Measurements from ENCODE around the gene ADGRD1.

ADGRD1 gene

DNA sequence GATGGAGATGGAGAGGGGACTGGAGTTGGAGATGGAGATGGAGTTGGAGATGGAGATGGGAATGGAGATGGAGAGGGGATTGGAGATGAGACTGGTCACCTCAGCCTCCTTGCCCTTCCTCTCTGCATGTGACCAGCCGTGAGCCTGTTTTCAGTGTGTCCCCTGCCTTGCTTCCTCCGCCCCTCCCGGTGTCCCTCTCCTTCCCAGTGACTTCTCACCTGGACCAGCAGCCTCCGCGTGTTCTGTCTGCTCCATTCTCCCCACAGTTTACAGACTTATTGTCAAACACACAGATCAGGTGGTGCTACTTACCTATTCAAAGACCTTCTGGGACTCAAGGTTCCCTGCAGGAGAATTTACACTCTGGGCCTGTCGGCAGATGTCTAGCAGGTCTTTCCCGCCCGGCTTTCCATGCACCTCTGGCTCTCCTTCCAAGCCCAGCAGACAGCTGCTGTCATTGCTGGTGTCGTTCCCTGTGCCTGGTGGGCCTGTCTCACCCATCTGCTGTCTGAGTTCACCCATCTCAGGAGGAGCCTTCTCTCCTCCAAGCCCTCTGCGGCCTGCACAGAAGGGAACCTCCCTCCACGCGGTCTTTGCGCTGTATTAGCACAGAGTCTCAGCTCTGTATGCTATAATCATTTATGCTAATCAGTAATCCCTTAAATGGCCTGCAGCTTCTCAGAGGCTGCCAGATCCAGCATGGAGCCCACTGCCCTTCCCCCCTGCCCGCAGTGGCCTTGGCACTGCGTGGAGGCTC is 62.1 kb downstream of the ADGRD1 start:
- H3K36me3 Mint-ChIP-seq (ENCODE audit: low read depth), result no peaks in the 10 kb centered on the region
- intact Hi-C loops (cut with micrococcal nuclease), result no loop called here
- no peaks in the 10 kb centered on the region for H3K9me3 Mint-ChIP-seq
- no peaks in the 10 kb centered on the region for H3K4me1 Mint-ChIP-seq (ENCODE audit: low read depth)
- H3K27ac Mint-ChIP-seq, result no peak overlapping the region
- H3K27me3 Mint-ChIP-seq, result peaks cover 5% of the 10 kb centered on the region
- no peak overlapping the region for H3K4me3 Mint-ChIP-seq

DNA sequence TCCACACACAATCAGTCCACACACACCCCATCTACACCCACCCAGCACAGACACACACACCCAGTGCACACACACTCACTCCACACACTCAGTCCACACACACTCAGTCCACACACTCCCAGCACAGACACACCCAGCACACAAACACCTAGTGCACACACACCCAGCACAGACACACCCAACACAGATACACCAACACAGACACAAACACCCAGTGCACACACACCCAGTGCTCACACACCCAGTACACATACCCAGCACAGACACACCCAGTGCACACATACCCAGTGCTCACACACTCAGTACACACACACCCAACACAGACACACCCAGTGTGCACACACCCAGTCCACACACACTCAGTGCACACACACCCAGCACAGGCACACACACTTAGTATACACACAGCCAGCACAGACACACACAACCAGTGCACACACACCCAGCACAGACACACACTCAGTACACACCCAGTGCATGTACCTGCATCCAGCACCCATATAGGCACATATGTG is 63.8 kb downstream of the ADGRD1 start:
- intact Hi-C loops (cut with micrococcal nuclease), result no loop called here
- Mint-ChIP-seq H3K9me3 (no peaks in the 10 kb centered on the region), H3K27ac (no peak overlapping the region), H3K36me3 (ENCODE audit: low read depth) (no peaks in the 10 kb centered on the region), H3K4me3 (no peak overlapping the region), H3K4me1 (ENCODE audit: low read depth) (no peaks in the 10 kb centered on the region), H3K27me3 (peaks cover 3% of the 10 kb centered on the region)

DNA sequence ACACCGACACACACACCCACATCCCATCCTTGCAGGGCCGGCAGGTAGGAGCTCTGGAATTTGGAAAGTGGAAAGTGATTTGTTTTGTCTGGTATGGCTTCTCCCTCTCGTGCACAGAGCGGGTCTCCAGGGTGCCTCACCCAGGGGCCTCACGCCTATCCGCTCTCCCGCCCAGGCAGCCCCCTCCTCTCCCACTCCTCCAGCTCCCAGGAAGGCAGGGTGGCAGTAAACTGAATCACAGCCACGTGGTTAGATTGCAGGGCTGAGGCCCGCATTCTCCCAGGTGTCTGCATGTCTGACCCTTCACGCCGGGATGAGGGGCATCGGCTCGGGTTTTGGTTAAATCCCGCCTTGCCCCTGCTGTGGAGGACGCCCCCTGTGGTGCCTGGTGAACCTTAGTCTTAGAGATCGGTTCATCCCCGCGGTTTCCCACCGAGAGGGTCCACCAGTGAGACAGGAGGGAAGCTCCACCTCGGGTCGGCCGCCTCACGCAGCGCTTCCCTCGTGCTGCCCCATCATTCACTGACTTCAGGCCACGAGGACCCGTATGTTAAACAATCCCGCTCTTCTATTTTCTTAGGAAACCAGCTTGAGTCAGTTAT is 64.4 kb downstream of the ADGRD1 start:
- H3K36me3 Mint-ChIP-seq (ENCODE audit: low read depth), result no peaks in the 10 kb centered on the region
- H3K27me3 Mint-ChIP-seq, result peaks cover 2% of the 10 kb centered on the region
- H3K4me1 Mint-ChIP-seq (ENCODE audit: low read depth), result no peaks in the 10 kb centered on the region
- no peaks in the 10 kb centered on the region for H3K9me3 Mint-ChIP-seq
- intact Hi-C loops (cut with micrococcal nuclease), result no loop called here
- no peak overlapping the region for H3K27ac Mint-ChIP-seq
- no peak overlapping the region for H3K4me3 Mint-ChIP-seq

DNA sequence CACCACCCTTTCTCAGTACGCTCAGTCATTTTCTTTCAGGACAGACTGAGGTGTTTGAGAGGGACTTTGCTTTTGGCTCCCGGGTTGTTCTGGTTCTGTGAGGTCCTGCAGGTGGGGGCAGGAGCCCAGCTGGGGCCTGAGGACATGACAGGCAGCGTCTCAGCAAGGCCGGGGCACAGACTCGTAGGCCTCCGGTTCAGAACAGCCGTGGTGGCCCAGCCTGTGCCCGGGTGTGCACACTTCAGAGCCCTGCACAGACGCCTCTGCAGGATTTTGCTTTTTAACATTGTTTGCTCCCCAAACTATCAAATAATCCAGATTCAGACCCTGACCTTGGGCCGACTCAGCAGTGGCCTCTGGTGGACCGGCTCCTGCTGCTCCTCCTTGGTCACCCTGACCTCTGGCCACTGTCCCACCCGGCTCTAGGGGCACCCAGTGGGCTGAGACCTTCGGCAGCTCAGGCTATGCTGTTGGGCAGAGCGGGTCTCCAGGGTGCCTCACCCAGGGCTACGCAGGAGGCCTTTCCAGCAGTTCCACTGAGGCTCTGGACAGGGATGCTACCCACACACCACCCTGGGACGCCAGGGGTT is 65.2 kb downstream of the ADGRD1 start:
- Mint-ChIP-seq H3K36me3 (ENCODE audit: low read depth) (no peaks in the 10 kb centered on the region), H3K4me1 (ENCODE audit: low read depth) (no peaks in the 10 kb centered on the region), H3K27ac (no peak overlapping the region), H3K4me3 (no peak overlapping the region), H3K9me3 (no peaks in the 10 kb centered on the region), H3K27me3 (peaks cover 2% of the 10 kb centered on the region)
- intact Hi-C loops (cut with micrococcal nuclease), result no loop called here

DNA sequence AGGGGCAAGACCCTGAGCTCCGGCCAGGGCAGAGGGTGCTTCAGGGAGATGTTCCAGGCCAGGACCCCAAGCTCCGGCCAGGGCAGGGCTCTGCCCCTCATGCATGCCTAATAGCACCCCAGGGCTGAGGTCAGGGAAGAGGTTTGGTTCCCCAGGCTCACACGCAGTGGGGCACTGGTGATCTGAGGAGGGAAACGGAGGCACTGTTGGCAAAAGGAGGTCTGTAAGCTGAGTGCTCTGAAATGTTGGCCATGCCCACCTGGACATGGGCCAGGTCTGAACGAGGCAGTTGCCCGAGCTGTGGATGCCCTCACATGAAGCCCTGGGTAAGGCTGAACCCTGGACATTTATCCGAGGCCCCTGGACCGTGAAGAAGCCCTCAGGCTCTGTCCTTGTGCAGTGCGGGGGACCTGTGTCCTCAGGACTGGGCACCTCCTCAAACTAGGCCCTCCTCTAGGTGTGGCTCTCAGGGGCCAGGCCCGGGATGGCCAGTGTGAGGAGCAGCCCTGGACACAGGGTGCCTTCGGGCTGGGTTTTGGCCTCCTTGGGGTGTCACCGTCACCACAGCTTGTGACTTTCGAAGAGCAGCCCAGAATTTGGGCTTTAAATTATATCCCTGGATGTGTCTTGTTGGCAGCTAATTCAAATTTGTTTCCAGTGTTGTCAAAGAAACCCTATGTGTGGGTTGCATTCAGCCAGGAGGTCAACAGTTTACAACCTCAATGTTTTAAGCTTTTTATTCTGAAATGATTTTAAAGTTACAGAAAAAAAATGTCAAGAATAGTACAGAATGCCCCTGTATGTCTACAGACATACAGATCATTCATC is 66.8 kb downstream of the ADGRD1 start:
- no peaks in the 10 kb centered on the region for H3K36me3 Mint-ChIP-seq (ENCODE audit: low read depth)
- H3K4me1 Mint-ChIP-seq (ENCODE audit: low read depth), result no peaks in the 10 kb centered on the region
- intact Hi-C loops (cut with micrococcal nuclease), result no loop called here
- no peak overlapping the region for H3K4me3 Mint-ChIP-seq
- no peaks in the 10 kb centered on the region for H3K27me3 Mint-ChIP-seq
- no peaks in the 10 kb centered on the region for H3K9me3 Mint-ChIP-seq
- H3K27ac Mint-ChIP-seq, result no peak overlapping the region

DNA sequence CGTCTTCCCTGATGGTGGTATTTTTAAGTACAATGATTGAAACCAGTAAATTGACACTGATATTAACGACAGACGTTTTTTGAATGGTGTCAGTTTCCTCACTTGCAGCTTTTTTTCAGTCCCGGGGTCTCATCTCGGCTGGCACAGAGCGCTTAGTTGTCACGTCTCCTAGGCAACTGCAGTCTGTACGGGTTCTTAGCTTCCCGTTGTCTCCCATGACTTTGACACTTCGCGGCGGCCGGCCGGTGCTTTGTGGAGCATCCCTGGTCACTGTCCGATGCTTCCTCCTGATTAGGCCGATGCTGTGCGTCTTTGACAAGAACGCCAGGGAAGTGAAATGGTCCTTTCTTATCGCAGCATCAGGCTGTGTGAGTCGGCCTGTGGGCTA is 67.4 kb downstream of the ADGRD1 start:
- no peaks in the 10 kb centered on the region for H3K4me1 Mint-ChIP-seq (ENCODE audit: low read depth)
- no peak overlapping the region for H3K4me3 Mint-ChIP-seq
- H3K9me3 Mint-ChIP-seq, result no peaks in the 10 kb centered on the region
- no peaks in the 10 kb centered on the region for H3K36me3 Mint-ChIP-seq (ENCODE audit: low read depth)
- no peak overlapping the region for H3K27ac Mint-ChIP-seq
- intact Hi-C loops (cut with micrococcal nuclease), result no loop called here
- no peaks in the 10 kb centered on the region for H3K27me3 Mint-ChIP-seq

DNA sequence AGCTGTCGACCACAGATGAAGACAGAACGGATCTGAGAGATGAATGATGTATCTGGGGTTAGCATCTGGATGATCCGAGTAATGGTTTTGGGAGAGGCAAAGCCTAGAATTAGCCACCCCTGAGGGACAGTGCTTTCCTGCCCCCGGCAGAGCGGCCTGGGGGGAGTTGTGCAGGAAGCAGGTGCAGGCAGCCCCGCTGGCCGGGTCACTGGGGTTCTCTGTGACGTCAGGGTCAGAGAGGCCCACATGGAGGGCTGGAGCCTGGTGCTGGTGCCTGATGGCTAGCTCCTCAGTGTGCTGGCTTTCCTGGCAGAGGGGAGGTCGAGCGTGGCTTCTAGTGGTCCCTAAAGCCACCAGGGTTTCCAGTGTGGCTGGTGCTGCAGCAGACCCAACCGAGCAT is 70.3 kb downstream of the ADGRD1 start:
- H3K36me3 Mint-ChIP-seq (ENCODE audit: low read depth), result no peaks in the 10 kb centered on the region
- intact Hi-C loops (cut with micrococcal nuclease), result no loop called here

DNA sequence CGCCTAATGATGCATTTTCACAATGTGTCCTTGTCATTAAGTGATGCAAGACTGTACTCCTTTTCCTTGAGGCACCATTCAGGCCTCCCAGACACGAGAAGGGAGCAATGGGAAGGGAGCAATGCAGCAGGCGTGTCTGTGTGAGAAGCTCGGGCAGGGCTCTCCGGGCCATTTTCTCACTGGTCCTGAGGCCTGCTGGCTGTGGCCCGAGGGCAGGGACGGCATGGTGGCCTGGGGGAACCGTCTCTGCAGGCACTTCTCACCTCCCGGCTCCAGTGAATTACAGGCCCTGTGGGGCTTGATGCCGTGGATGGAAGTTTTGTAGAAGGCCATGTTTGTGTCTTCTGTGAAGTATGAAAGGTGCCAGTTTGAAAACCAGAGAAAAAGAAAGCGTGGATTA is 71.0 kb downstream of the ADGRD1 start:
- H3K27me3 Mint-ChIP-seq, result peaks cover 2% of the 10 kb centered on the region

More for the DNA sequence above, 70.3 kb downstream of the ADGRD1 start:
- H3K4me1 Mint-ChIP-seq (ENCODE audit: low read depth), result no peaks in the 10 kb centered on the region
- no peak overlapping the region for H3K27ac Mint-ChIP-seq
- peaks cover 2% of the 10 kb centered on the region for H3K27me3 Mint-ChIP-seq
- H3K9me3 Mint-ChIP-seq, result no peaks in the 10 kb centered on the region
- no peak overlapping the region for H3K4me3 Mint-ChIP-seq

DNA sequence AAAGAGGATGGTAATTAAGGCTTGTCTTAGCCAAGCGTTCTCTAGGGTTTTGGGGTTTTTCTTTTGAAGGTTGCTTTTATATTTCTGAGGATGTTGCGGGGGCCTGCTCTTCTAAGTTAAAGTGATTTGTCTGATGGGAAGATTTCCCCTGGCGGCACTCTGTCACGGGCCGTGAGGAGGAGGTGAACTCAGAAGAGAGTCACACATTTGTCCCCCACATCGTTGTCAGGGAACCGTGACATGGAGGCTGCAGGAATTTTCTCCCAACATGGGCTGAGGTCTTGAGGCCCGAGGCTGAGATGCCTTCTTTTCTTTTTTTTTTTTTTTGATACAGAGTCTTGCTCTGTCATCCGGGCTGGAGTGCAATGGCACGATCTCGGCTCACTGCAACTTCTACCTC is 71.5 kb downstream of the ADGRD1 start:
- no peaks in the 10 kb centered on the region for H3K36me3 Mint-ChIP-seq (ENCODE audit: low read depth)
- intact Hi-C loops (cut with micrococcal nuclease), result no loop called here
- H3K4me3 Mint-ChIP-seq, result no peak overlapping the region
- H3K27ac Mint-ChIP-seq, result no peak overlapping the region
- no peaks in the 10 kb centered on the region for H3K4me1 Mint-ChIP-seq (ENCODE audit: low read depth)
- no peaks in the 10 kb centered on the region for H3K9me3 Mint-ChIP-seq
- peaks cover 2% of the 10 kb centered on the region for H3K27me3 Mint-ChIP-seq

More for the DNA sequence above, 71.0 kb downstream of the ADGRD1 start:
- no peaks in the 10 kb centered on the region for H3K9me3 Mint-ChIP-seq
- intact Hi-C loops (cut with micrococcal nuclease), result no loop called here
- no peak overlapping the region for H3K27ac Mint-ChIP-seq
- H3K36me3 Mint-ChIP-seq (ENCODE audit: low read depth), result no peaks in the 10 kb centered on the region
- H3K4me3 Mint-ChIP-seq, result no peak overlapping the region
- no peaks in the 10 kb centered on the region for H3K4me1 Mint-ChIP-seq (ENCODE audit: low read depth)

DNA sequence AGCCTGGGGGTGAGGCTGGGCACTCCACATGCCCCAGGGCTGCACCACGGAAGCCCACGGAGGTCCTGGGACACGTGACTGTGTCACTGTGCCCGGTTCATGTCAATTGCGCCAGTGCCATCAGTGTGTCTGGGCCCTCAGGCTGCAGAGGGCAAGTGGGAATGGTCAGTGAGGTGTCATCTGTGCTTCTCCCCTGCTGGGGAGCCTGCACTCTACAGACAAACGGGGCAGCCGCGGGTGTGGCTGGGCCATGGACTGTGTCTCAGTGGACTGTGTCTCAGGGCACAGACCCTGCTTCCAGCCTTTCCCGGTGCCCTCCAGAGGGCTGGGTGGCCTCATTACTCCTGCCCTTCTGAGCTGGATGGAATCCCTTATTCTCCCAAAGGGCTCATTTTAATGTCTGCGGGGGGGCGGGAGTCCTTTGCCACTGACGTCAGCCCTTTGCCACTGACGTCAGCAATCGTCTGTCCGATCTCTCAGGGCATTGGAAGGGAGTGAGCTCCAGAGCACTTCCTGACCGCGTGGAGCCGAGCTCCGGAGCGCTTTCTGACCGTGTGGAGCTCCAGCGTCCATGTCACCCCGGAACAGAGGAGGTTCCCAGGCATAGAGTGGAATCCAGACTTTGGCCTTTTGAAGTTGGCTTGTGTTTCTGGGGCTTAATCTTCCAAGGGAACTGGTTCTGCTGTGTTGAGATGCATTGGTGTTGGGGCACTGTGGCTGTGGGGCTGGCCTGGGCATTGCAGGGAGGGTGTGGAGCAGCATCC is 72.4 kb downstream of the ADGRD1 start:
- no peaks in the 10 kb centered on the region for H3K36me3 Mint-ChIP-seq (ENCODE audit: low read depth)
- peaks cover 2% of the 10 kb centered on the region for H3K27me3 Mint-ChIP-seq
- H3K4me3 Mint-ChIP-seq, result no peak overlapping the region
- no peak overlapping the region for H3K27ac Mint-ChIP-seq
- intact Hi-C loops (cut with micrococcal nuclease), result no loop called here
- H3K4me1 Mint-ChIP-seq (ENCODE audit: low read depth), result no peaks in the 10 kb centered on the region
- no peaks in the 10 kb centered on the region for H3K9me3 Mint-ChIP-seq

DNA sequence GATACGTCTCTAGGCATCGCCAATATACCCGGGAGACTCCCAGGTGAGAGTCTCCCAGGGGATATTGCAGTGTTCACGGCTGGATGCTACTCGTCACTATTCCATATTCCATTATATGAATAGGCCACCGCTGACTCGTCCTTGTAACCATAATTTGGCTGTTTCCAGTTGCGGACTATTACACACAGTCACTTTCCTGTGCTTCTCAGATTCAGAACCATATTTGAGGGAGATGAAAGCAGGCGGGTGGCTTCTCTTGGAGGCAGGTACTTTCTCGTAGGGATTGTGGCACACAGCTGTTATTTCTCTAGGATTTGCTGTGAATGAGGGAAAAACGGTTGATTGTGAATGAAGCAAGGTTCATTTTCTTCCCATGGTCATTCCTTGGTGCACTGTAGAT is 73.0 kb downstream of the ADGRD1 start:
- no peak overlapping the region for H3K27ac Mint-ChIP-seq

DNA sequence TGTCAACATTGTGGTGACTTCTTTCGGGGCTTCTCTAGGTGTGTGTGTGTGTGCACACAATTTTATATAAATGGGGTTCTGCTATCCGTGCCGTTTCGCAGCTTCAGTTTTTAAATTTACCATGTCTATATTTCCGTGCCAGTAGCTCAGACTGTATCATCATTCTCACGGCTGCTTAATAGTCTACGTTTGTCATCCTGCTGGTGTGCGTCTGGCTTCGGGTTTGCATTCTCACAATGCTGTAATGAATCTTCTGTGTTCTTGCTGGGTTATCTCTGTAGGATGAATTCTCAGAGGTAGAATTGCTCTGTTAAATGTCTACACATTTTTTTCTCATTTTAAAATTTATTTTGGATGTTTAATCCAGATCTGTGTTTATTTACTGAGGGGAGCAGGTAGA is 73.6 kb downstream of the ADGRD1 start:
- Mint-ChIP-seq H3K4me1 (ENCODE audit: low read depth) (no peaks in the 10 kb centered on the region), H3K9me3 (no peaks in the 10 kb centered on the region), H3K27me3 (peaks cover 5% of the 10 kb centered on the region), H3K36me3 (ENCODE audit: low read depth) (no peaks in the 10 kb centered on the region), H3K4me3 (no peak overlapping the region), H3K27ac (no peak overlapping the region)
- intact Hi-C loops (cut with micrococcal nuclease), result no loop called here

More for the DNA sequence above, 73.0 kb downstream of the ADGRD1 start:
- Mint-ChIP-seq H3K9me3 (no peaks in the 10 kb centered on the region), H3K4me1 (ENCODE audit: low read depth) (no peaks in the 10 kb centered on the region), H3K27me3 (peaks cover 4% of the 10 kb centered on the region), H3K4me3 (no peak overlapping the region), H3K36me3 (ENCODE audit: low read depth) (no peaks in the 10 kb centered on the region)
- intact Hi-C loops (cut with micrococcal nuclease), result no loop called here

DNA sequence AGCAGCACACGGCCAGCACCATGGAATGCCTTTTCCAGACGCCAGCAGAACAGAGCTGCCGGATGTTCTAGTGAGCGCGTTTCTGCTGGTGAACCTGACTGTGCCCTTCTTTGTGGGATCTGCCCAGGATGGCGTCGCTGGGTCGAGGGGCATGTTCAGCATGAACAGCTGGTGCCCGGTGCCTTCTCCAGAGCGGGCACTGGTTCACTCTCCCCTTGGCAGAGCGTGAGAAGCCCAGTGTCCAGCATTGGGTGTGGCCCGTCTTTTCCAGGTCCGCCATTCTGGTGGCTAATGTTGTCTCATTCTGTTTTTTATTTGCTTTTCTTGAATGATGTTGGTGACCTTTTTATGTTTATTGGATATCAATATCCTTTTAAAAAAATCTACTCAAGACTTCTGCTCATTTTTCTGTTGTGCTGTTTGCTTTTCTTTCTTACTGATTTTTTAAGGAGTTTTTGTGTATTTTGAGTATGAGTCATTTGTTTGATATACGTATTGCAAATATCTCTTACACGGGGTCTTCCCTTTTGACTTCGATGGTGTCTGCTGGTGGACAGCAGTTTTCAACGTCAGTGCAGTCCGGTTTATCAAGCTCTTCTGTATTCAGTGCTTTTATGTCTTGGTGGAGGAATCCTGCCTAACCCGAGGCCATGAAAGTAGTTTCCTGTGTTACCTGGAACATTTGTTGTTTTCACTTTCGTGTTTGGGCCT is 74.3 kb downstream of the ADGRD1 start:
- intact Hi-C loops (cut with micrococcal nuclease), result no loop called here
- H3K4me3 Mint-ChIP-seq, result no peak overlapping the region
- H3K9me3 Mint-ChIP-seq, result no peaks in the 10 kb centered on the region
- H3K27me3 Mint-ChIP-seq, result peaks cover 7% of the 10 kb centered on the region
- no peaks in the 10 kb centered on the region for H3K36me3 Mint-ChIP-seq (ENCODE audit: low read depth)
- no peaks in the 10 kb centered on the region for H3K4me1 Mint-ChIP-seq (ENCODE audit: low read depth)
- H3K27ac Mint-ChIP-seq, result no peak overlapping the region

Data from dendritic cell treated with granulocyte-macrophage colony-stimulating factor and Interleukin-4, amounts not matched to agents 40 ng/mL and 50 ng/mL, for 4 days (primary cell).